Activated naive CD4-positive, alpha-beta T cell treated with anti-CD3 and anti-CD28 coated beads, Interleukin-2, amount 50 U/mL, for 72 hours (primary cell): Measurements from ENCODE around the gene PLIN1. TPM values are rescaled to one million over a fixed set of nuclear protein-coding genes. Genes with fewer than 3 reads are reported as not detected.
"Not testable (repeated sequence)": the region's sequence is repeated elsewhere in the genome, so short reads cannot be mapped to it uniquely, and the experiment has no call there.

Source experiments
- ATAC-seq, 2 donors: fragments of 150-1000 bp; cut with Tn5 transposase; 2 replicates each; pipeline ENCODE4 v1.10.0; 2021; ENCODE audit warnings: mild to moderate bottlenecking in 2 of 2, moderate library complexity in 2 of 2
- DNase-seq, 2 donors: peaks; one replicate each; pipeline ENCODE4 v3.0.0; 2021 to 2022; ENCODE audit warnings: low spot score in 2 of 2
- H3K27ac Mint-ChIP-seq, 2 donors: one replicate each; pipeline ENCODE4 v1.8.0; 2022; ENCODE audit warnings: mild to moderate bottlenecking in 2 of 2, mixed read lengths in 2 of 2
- H3K36me3 Mint-ChIP-seq, 2 donors: one replicate each; pipeline ENCODE4 v1.8.0; 2022; ENCODE audit warnings: mixed read lengths in 2 of 2
- H3K9me3 Mint-ChIP-seq, 2 donors: one replicate each; pipeline ENCODE4 v1.8.0; 2022; ENCODE audit warnings: mixed read lengths in 2 of 2
- total RNA-seq, 2 donors: library from RNA; stranded (reverse); gene quantifications; one replicate each; pipeline ENCODE4 v1.2.3, GENCODE V29; 2022

The PLIN1 gene
- under 1 TPM; 0.43 to 0.46 TPM for total RNA-seq

DNA sequence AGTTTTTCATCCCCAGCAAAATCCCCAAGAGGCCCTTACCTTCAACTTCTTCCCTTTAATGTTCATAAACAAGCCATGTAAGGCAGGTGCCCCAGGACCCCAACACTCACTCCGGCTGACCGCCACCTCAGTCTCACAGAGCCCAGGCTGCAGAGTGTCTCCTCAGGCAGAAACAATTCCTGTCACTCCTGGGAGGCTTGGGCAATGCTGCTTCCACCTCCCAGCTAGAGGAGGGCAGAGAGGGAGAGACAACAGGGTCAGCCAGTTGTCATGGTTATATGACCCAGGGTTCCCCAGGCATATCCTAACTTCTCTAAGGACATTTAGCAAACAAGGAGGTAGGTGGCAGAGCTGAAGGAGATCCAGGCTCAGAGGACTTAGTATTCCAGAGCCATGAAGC, at the start of gene PLIN1:
Gene PLIN1, minus strand, starts transcription at position 156 of the 400 bp plus-strand sequence. CDS start 1,878 bp downstream, outside the sequence.
- Mint-ChIP-seq H3K9me3 (no peaks in the 10 kb centered on the region), H3K36me3 (peaks cover 0 to 4% of the 10 kb centered on the region in 2 donors), H3K27ac (no peak within 1 kb of the TSS)
- ATAC-seq (no peak), DNase-seq (no peak)

DNA sequence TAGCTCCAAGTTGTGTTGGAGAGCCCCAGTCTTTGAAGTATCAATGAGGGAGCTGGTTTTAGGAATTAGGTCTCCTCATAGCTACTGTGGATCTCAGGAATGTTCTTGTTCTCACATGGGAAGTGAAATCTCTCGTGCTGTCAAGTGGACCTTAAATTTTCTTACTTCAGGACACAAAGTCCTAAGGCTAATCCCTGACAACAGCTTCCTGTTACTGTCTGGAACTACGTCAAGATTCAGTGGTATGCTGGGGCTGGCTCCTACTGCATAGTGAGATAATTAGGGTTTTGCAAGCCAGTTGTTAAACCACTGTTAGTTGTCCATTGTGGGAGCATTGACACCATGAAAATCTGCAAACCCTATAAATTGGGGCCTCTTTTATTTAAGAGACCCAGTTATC, 49.1 kb upstream of the PLIN1 start:
- ATAC-seq (no peak), DNase-seq (no peak)
- H3K36me3 Mint-ChIP-seq: no peaks in the 10 kb centered on the region
- no peak overlapping the region for H3K27ac Mint-ChIP-seq
- no peaks in the 10 kb centered on the region for H3K9me3 Mint-ChIP-seq

- no peak for ATAC-seq
- no peaks in the 10 kb centered on the region for H3K36me3 Mint-ChIP-seq
- H3K9me3 Mint-ChIP-seq: no peaks in the 10 kb centered on the region
- no peak overlapping the region for H3K27ac Mint-ChIP-seq
- DNase-seq: no peak
Measured at GRCh38 chr15:89725064-89725463, 45.9 kb upstream of the PLIN1 start.

DNA sequence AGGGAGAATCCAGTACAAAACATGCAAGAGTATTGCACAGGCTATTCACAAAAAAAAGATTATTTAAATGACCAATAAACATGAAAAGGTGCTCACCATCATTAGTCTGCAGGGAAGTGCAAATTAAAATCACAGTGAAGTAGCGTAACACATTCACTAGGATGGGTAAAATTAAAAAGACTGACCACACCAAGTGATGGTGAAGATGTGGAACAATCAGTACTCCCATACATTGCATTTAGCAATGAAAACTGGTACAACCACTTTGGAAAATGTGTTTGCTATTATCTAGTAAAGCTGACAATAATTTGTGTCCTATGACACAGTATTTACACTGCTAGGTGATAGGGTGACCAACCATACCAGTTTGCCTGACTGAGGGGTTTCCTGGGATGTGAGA, 45.5 kb upstream of the PLIN1 start:
- ATAC-seq (no peak), DNase-seq (no peak)
- Mint-ChIP-seq H3K36me3 (no peaks in the 10 kb centered on the region), H3K9me3 (no peaks in the 10 kb centered on the region), H3K27ac (no peak overlapping the region)

DNA sequence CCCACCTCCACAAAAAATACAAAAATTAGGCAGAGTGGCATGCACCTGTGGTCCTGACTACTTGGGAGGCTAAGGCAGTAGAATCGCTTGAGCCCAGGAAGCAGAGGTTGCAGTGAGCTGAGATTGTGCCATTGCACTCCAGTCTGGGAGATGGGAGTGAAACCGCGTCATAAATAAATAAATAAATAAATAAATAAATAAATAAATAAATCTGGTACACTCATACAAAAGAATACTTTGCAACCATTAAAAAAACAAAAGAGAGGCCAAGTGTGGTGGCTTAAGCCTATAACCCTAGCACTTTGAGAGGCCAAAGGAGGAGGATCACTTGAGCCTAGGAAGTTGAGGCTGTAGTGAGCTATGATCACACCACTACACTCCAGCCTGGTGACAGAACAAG, 43.9 kb upstream of the PLIN1 start:
- Mint-ChIP-seq H3K27ac (no peak overlapping the region), H3K36me3 (no peaks in the 10 kb centered on the region), H3K9me3 (no peaks in the 10 kb centered on the region)
- DNase-seq (no peak), ATAC-seq (no peak)

- H3K9me3 Mint-ChIP-seq: no peaks in the 10 kb centered on the region
- no peak for DNase-seq
- H3K27ac Mint-ChIP-seq: no peak overlapping the region
- ATAC-seq: no peak
- no peaks in the 10 kb centered on the region for H3K36me3 Mint-ChIP-seq
Measured at GRCh38 chr15:89714775-89715174, 35.6 kb upstream of the PLIN1 start.

- Mint-ChIP-seq H3K9me3 (no peaks in the 10 kb centered on the region), H3K27ac (no peak overlapping the region), H3K36me3 (no peaks in the 10 kb centered on the region)
- DNase-seq (no peak), ATAC-seq (no peak)
Measured at GRCh38 chr15:89707577-89707976, 28.4 kb upstream of the PLIN1 start.

DNA sequence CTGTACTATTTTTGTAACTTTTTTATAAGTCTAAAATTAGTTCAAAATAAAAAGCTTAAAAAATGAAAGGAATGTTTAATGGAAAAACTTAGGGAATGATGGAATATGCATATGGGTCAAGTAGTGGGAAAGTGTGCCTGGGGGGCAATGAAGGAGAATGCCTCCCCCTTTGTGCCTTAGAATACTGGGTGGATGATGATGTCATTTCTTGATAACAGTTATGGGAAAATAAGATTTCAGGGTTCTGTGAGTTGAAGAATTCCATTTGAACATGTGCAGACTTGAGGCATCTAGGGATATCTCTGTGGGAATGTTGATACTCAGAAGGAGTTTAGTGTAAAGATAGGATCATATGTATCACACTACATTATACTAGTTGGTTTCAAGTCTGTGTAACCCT, 25.2 kb upstream of the PLIN1 start:
- DNase-seq: no peak
- Mint-ChIP-seq H3K27ac (no peak overlapping the region), H3K36me3 (no peaks in the 10 kb centered on the region), H3K9me3 (no peaks in the 10 kb centered on the region)
- no peak for ATAC-seq

- DNase-seq: no peak
Measured at GRCh38 chr15:89695198-89695597, 16.0 kb upstream of the PLIN1 start.

DNA sequence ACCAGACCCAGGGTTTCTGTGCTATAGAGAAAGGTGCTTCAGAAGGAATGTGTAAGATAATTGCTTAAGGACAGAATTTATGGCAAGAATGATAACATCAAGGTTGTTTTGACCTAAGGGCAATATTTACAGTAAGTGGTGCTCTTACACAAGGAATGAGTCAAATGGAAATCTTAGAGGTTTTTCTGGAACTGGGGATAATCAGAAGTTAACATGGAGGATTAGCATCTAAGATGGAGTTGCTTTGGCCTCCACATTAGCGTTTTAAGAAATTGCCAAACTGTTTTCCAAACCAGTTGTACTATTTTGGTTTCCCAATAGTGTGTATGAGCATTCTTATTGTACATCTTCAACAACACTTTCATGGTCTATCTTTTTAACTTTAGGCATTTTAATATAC, 14.5 kb upstream of the PLIN1 start:
- no peaks in the 10 kb centered on the region for H3K36me3 Mint-ChIP-seq
- H3K27ac Mint-ChIP-seq: no peak overlapping the region
- ATAC-seq (no peak), DNase-seq (no peak)
- no peaks in the 10 kb centered on the region for H3K9me3 Mint-ChIP-seq

More at GRCh38 chr15:89695198-89695597, 16.0 kb upstream of the PLIN1 start:
- Mint-ChIP-seq H3K27ac (no peak overlapping the region), H3K36me3 (no peaks in the 10 kb centered on the region), H3K9me3 (no peaks in the 10 kb centered on the region)
- no peak for ATAC-seq

DNA sequence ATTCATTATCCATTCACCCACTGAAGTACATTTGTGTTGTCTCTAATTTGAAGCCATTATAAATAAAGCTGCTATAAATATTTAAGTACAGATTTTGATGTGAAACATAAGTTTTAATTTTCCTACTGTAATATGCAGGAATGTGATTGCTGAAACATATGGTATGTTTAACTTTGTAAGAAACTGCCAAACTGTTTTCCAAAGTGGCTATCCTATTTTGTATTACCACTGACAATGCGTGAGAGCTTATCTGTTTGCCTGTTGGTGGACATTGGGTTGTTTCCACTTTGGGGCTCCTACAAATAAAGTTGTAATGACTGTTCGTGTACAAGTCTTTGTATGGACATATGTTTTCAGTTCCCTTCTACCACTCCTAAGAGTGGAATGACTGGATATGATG, 13.9 kb upstream of the PLIN1 start:
- no peak for DNase-seq
- Mint-ChIP-seq H3K9me3 (no peaks in the 10 kb centered on the region), H3K27ac (no peak overlapping the region), H3K36me3 (no peaks in the 10 kb centered on the region)
- no peak for ATAC-seq

DNA sequence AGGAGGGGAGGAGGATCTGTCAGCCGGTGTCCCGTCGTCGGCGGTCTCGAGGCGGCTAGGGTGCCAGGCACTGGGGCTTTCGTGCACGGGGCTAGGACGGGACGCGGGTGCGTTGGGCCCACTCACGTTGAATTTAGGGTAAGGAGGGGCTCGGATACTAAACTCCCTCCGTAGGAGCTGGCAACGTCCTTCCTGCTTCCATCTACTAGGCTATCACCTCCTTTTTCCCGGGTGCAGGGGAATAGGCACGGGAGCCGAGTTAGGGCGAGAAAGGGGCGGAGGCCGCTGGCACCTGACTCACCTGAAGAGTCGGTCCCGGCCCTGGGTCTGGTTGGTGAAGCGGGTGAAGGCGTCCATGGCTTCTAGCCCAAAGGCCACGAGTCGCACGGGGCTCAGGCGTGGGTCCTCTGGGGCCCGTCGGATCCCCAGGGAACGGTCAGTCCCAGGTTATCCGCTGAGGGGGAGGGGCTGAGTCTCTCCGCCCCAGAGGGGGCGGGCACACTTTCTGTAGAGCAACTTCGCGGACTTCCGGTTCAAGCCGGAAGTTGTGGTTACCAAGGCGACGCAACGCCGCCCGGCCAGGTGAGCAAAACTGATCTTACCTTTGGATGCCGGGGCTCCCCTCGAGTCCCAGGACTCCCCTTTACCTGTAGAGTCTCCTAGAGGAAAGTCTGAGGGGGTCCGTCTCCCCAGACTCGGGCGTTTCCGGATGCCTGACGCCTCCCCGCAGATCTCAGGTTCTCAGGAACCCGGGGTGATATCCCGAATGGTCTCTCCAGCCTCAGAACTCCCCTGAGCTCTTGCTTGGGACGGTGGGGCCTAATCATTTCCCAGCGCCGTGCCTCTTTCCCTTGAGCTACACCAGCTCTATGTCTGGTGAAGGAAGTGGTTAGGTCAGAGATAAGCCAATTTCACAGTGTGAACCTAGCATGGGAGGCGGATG, 11.4 kb upstream of the PLIN1 start, which contains the start of the genes PEX11A and WDR93:
Gene PEX11A, minus strand, starts transcription at position 479 of the 943 bp plus-strand sequence. Its CDS starts 122 bp downstream, at position 357.
Gene WDR93, plus strand, starts transcription at position 536 of the 943 bp plus-strand sequence. CDS start 10,936 bp downstream, outside the sequence.
- no peaks in the 10 kb centered on the region for H3K9me3 Mint-ChIP-seq
- peak within 1 kb of the TSS; percentile 36 to 69 for H3K27ac Mint-ChIP-seq
- peak; percentile 93 to 94 for ATAC-seq
- no peaks in the 10 kb centered on the region for H3K36me3 Mint-ChIP-seq
- DNase-seq: peak; percentile 79 to 81

DNA sequence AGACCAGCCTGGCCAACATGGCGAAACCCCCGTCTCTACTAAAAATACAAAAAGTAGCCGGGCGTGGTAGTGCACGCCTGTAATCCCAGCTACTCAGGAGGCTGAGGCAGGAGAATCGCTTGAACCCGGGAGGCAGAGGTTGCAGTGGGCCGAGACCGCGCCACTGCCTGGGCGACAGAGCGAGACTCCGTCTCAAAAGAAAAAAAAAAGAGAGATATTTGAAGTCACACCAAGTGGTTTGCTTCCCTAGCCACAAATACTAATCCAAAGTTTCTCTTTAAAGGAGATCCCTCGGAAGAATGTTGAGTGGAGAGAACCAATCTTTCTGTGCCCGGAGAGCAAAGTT, 10.7 kb upstream of the PLIN1 start:
- not testable (repeated sequence) for ATAC-seq, H3K9me3 Mint-ChIP-seq, DNase-seq, H3K36me3 Mint-ChIP-seq
- peak overlapping the region; percentile 19 to 69 for H3K27ac Mint-ChIP-seq

- Mint-ChIP-seq H3K36me3 (peaks cover 0 to 4% of the 10 kb centered on the region in 2 donors), H3K27ac (no peak overlapping the region), H3K9me3 (no peaks in the 10 kb centered on the region)
- ATAC-seq (no peak), DNase-seq (no peak)
Measured at GRCh38 chr15:89686522-89686921, 7.4 kb upstream of the PLIN1 start.

- Mint-ChIP-seq H3K36me3 (peaks cover 0 to 4% of the 10 kb centered on the region in 2 donors), H3K27ac (no peak overlapping the region), H3K9me3 (no peaks in the 10 kb centered on the region)
- ATAC-seq: no peak
- DNase-seq: no peak
Measured at GRCh38 chr15:89685995-89686394, 6.8 kb upstream of the PLIN1 start.

GRCh38 chr15:89681146-89681545, 2.0 kb upstream of the PLIN1 start:
- Mint-ChIP-seq H3K36me3 (peaks cover 0 to 4% of the 10 kb centered on the region in 2 donors), H3K9me3 (no peaks in the 10 kb centered on the region), H3K27ac (no peak overlapping the region)
- ATAC-seq: no peak
- no peak for DNase-seq

GRCh38 chr15:89680282-89680873, 1.2 kb upstream of the PLIN1 start:
- ATAC-seq: no peak
- Mint-ChIP-seq H3K27ac (no peak overlapping the region), H3K36me3 (peaks cover 0 to 4% of the 10 kb centered on the region in 2 donors), H3K9me3 (no peaks in the 10 kb centered on the region)
- no peak for DNase-seq
